ENCODE measurements around the gene KRT81.

- TF ChIP-seq, protein P1, sequence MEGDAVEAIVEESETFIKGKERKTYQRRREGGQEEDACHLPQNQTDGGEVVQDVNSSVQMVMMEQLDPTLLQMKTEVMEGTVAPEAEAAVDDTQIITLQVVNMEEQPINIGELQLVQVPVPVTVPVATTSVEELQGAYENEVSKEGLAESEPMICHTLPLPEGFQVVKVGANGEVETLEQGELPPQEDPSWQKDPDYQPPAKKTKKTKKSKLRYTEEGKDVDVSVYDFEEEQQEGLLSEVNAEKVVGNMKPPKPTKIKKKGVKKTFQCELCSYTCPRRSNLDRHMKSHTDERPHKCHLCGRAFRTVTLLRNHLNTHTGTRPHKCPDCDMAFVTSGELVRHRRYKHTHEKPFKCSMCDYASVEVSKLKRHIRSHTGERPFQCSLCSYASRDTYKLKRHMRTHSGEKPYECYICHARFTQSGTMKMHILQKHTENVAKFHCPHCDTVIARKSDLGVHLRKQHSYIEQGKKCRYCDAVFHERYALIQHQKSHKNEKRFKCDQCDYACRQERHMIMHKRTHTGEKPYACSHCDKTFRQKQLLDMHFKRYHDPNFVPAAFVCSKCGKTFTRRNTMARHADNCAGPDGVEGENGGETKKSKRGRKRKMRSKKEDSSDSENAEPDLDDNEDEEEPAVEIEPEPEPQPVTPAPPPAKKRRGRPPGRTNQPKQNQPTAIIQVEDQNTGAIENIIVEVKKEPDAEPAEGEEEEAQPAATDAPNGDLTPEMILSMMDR (IDR thresholded peaks at IDR 0.05): no peak
- TF ChIP-seq SIN3A (IDR thresholded peaks at IDR 0.05; ENCODE audit: borderline replicate concordance, insufficient read depth, low read depth, low read length) (no peak), POLR2AphosphoS5 (IDR thresholded peaks at IDR 0.05; ENCODE audit: low read depth, low read length) (no peak), TCF7L2 (IDR thresholded peaks at IDR 0.05; ENCODE audit: low read depth, low read length) (no peak)
Observed at GRCh38 chr12:52337054-52337453, 45.7 kb upstream of the KRT81 start.

All from Panc1 (cell line).